Adrenal gland (tissue), 12 donors: Measurements from ENCODE around the gene CAPN8. TPM values are rescaled to one million over a fixed set of nuclear protein-coding genes. Genes with fewer than 3 reads are reported as not detected.

Experiments
- DNase-seq, 7 donors: peaks; one replicate each; pipeline ENCODE4 v3.0.0-alpha.2; 2019 to 2020
- H3K27ac ChIP-seq, 5 donors: fragments of 200-600 bp; sonication (generic) in 4 of 5; 1 replicate in 3 of 5; 2 replicates in 2 of 5; pipeline versions ENCODE4 v1.5.1 to v1.8.0; 2016 to 2020; ENCODE audit warnings: mild to moderate bottlenecking in 1 of 5
- H3K27me3 ChIP-seq: fragments of 200-600 bp; 2 replicates; pipeline ENCODE4 v1.8.0; 2021
- H3K36me3 ChIP-seq, 2 donors: fragments of 200-600 bp; replicated peaks in 1 of 2; 1 replicate in 1 of 2; 2 replicates in 1 of 2; pipeline versions ENCODE4 v1.5.1 to v1.8.0; 2018 to 2022
- H3K4me1 ChIP-seq, 2 donors: fragments of 200-600 bp; replicated peaks in 1 of 2; 1 replicate in 1 of 2; 2 replicates in 1 of 2; pipeline versions ENCODE4 v1.5.1 to v1.8.0; 2018 to 2021
- H3K4me3 ChIP-seq, 4 donors: fragments of 200-600 bp; sonication (generic) in 3 of 4; one replicate each; pipeline ENCODE4 v1.5.1; 2016 to 2018
- H3K9me3 ChIP-seq, 3 donors: fragments of 200-600 bp; sonication (generic) in 1 of 3; replicated peaks in 1 of 3; 1 replicate in 2 of 3; 2 replicates in 1 of 3; pipeline versions ENCODE4 v1.5.1 to v1.8.0; 2016 to 2021
- CTCF ChIP-seq, 6 experiments: fragments of 450-650 bp in 4 of 6; fragments of 200-600 bp in 2 of 6; sonication (generic) in 1 of 6; IDR thresholded peaks; 1 replicate in 5 of 6; 2 replicates in 1 of 6; pipeline versions ENCODE4 v1.5.1 to v1.8.0; 2016 to 2021; ENCODE audit warnings: antibody characterized with exemption in 6 of 6, mild to moderate bottlenecking in 2 of 6, moderate library complexity in 1 of 6
- POLR2A ChIP-seq, 2 donors: fragments of 450-650 bp; IDR thresholded peaks; one replicate each; pipeline ENCODE4 v1.6.1; 2017; ENCODE audit warnings: antibody characterized with exemption in 2 of 2, mild to moderate bottlenecking in 2 of 2, moderate library complexity in 1 of 2
- WGBS, 4 donors: extraction: QIAGEN DNeasy Blood & Tissue Kit in 2 of 4; methylation state at CpG; one replicate each; pipeline versions ENCODE4 v1.1.5 to v1.1.7; 2013 to 2017; 5-methylcytosine and 5-hydroxymethylcytosine counted together
- intact Hi-C, 2 donors: fragments of 100-400 bp; cut with DNase I; formaldehyde crosslinking; loops; one replicate each; pipeline versions ENCODE4 v1.14.1 to v1.15.0; 2022 to 2023
- polyA plus RNA-seq, 3 donors: library from polyadenylated mRNA; stranded (reverse); fragments of 200-250 nt in 2 of 3; fragments of 350-450 nt in 1 of 3; fragmentation: Illumina TruSeq in 1 of 3; extraction: RNeasy Lipid Tissue Mini Kit (QIAGEN cat#74804) in 1 of 3; gene quantifications; one replicate each; pipeline ENCODE4 v1.2.3, GENCODE V29; 2013 to 2014
- total RNA-seq, 9 donors: library from RNA; depleted of rRNA in 4 of 9; stranded (reverse); fragments of >200 nt in 4 of 9; fragments of 120-200 nt in 1 of 9; fragmentation: NEBNext Ultra II Directional in 1 of 9; extraction: Animal tissue kit (Norgen Biotek cat#: 25700) in 1 of 9; gene quantifications; one replicate each; pipeline versions ENCODE4 v1.1.0 to v1.2.4, GENCODE V29; 2013 to 2023
- donor health status: healthy with polysubstance abuse.
- donor health status: Bipolar disorder and iron deficiency.
- donor health status: DM: yes; HTN: yes; CAD: no.
- donor health status: DM: no; HTN: no; CAD: no.
- donor health status: DM: no; HTN: no; CAD: no.
- donor health status: DM: yes; HTN: yes; CAD: no.

The CAPN8 gene
- total and polyA plus RNA-seq, 12 donors, result 0.14 to 1.7 (median 0.79) TPM; not detected in 4

- H3K9me3 ChIP-seq, result no peaks in the 10 kb centered on the region
- H3K4me3 ChIP-seq, result no peak overlapping the region
- H3K27me3 ChIP-seq, result no peaks in the 10 kb centered on the region
- TF ChIP-seq POLR2A (IDR thresholded peaks at IDR 0.05) (no peak), CTCF (IDR thresholded peaks at IDR 0.05) (no peak)
- DNase-seq, result no peak
- WGBS, 4 donors, result 94 to 97% (median 96%) methylated on average over 14 of the region's 14 CpGs
- H3K36me3 ChIP-seq, result no peaks in the 10 kb centered on the region
- no peak overlapping the region for H3K27ac ChIP-seq
- H3K4me1 ChIP-seq, result no peaks in the 10 kb centered on the region
- intact Hi-C loops, result no loop called here
Measured at GRCh38 chr1:223653015-223653414, 12.5 kb downstream of the CAPN8 start.

- TF ChIP-seq POLR2A (IDR thresholded peaks at IDR 0.05) (no peak), CTCF (IDR thresholded peaks at IDR 0.05) (no peak)
- no peak overlapping the region for H3K27ac ChIP-seq
- no peaks in the 10 kb centered on the region for H3K27me3 ChIP-seq
- no peak for DNase-seq
- intact Hi-C loops, result no loop called here
- H3K4me1 ChIP-seq, result no peaks in the 10 kb centered on the region
- 79 to 84% (median 81%) methylated on average over 11 to 12 of the region's 12 CpGs for WGBS, 4 donors
- no peaks in the 10 kb centered on the region for H3K9me3 ChIP-seq
- no peaks in the 10 kb centered on the region for H3K36me3 ChIP-seq
- no peak overlapping the region for H3K4me3 ChIP-seq
Measured at GRCh38 chr1:223652436-223652941, 13.0 kb downstream of the CAPN8 start.

- no peak overlapping the region for H3K4me3 ChIP-seq
- TF ChIP-seq CTCF (IDR thresholded peaks at IDR 0.05) (no peak), POLR2A (IDR thresholded peaks at IDR 0.05) (no peak)
Measured at GRCh38 chr1:223651291-223651991, 14.1 kb downstream of the CAPN8 start.

GRCh38 chr1:223650465-223650864, 15.0 kb downstream of the CAPN8 start:
- intact Hi-C loops, result no loop called here
- WGBS, 4 donors, result 67 to 80% (median 75%) methylated on average over 2 of the region's 2 CpGs
- no peaks in the 10 kb centered on the region for H3K27me3 ChIP-seq

More at GRCh38 chr1:223651291-223651991, 14.1 kb downstream of the CAPN8 start:
- Histone ChIP-seq H3K27ac (no peak overlapping the region), H3K4me1 (no peaks in the 10 kb centered on the region), H3K27me3 (no peaks in the 10 kb centered on the region), H3K36me3 (no peaks in the 10 kb centered on the region), H3K9me3 (no peaks in the 10 kb centered on the region)
- 79 to 84% (median 80%) methylated on average over 8 of the region's 8 CpGs for WGBS, 4 donors
- intact Hi-C loops, result no loop called here
- no peak for DNase-seq

More at GRCh38 chr1:223650465-223650864, 15.0 kb downstream of the CAPN8 start:
- no peaks in the 10 kb centered on the region for H3K36me3 ChIP-seq
- no peaks in the 10 kb centered on the region for H3K4me1 ChIP-seq
- TF ChIP-seq CTCF (IDR thresholded peaks at IDR 0.05), result no peak
- no peak for TF ChIP-seq POLR2A (IDR thresholded peaks at IDR 0.05)
- H3K9me3 ChIP-seq, result no peaks in the 10 kb centered on the region
- no peak overlapping the region for H3K27ac ChIP-seq
- DNase-seq, result no peak
- H3K4me3 ChIP-seq, result no peak overlapping the region
